GM10266 (cell line): ENCODE data around the gene NDUFS7.
A peak's percentile ranks its signal among the peaks of the same experiment; 100 is the strongest.

Source experiments
- DNase-seq: peaks from one replicate; pipeline ENCODE4 v3.0.0; 2012; ENCODE audit errors: extremely low spot score
- CTCF ChIP-seq: IDR thresholded peaks from 2 replicates; pipeline ENCODE4 v1.5.1; 2012; ENCODE audit warnings: mild to moderate bottlenecking, low read depth; ENCODE audit not compliant: control insufficient read depth, insufficient read depth; ENCODE audit errors: missing control alignments

NDUFS7 gene

GRCh38 chr19:1360126-1360817 lies 23.4 kb upstream of the NDUFS7 start:
- TF ChIP-seq CTCF: no peak
- no peak for DNase-seq

GRCh38 chr19:1360818-1361461 lies 22.8 kb upstream of the NDUFS7 start:
- TF ChIP-seq CTCF: no peak
- no peak for DNase-seq

GRCh38 chr19:1361601-1362386 lies 21.9 kb upstream of the NDUFS7 start:
- peak; percentile 64 for DNase-seq
- no peak for TF ChIP-seq CTCF

GRCh38 chr19:1362387-1363257 lies 21.1 kb upstream of the NDUFS7 start:
- peak; percentile 55 for DNase-seq
- no peak for TF ChIP-seq CTCF

GRCh38 chr19:1363599-1363998 lies 20.1 kb upstream of the NDUFS7 start:
- TF ChIP-seq CTCF: no peak
- peak; percentile 40 for DNase-seq

GRCh38 chr19:1364070-1364704 lies 19.5 kb upstream of the NDUFS7 start:
- peak; percentile 71 for DNase-seq
- peak; percentile 7 for TF ChIP-seq CTCF
